GM12864 (cell line): ENCODE results near the gene IL11RA.
A peak's percentile ranks its signal among the peaks of the same experiment; 100 is the strongest.

Experiments used
- DNase-seq: peaks from one replicate; pipeline ENCODE4 v3.0.0-alpha.2; 2011; ENCODE audit warnings: low read depth
- H3K4me3 ChIP-seq: 2 replicates; pipeline ENCODE4 v1.5.1; 2011; ENCODE audit warnings: mild to moderate bottlenecking, low read depth, low read length, control low read depth
- CTCF ChIP-seq: IDR thresholded peaks from 2 replicates; pipeline ENCODE4 v1.5.1; 2011; ENCODE audit warnings: low read depth, mild to moderate bottlenecking, moderate library complexity, low read length, control low read depth, inconsistent platforms; ENCODE audit errors: missing control alignments

IL11RA gene

GRCh38 chr9:34647651-34648050 lies 4.3 kb upstream of the IL11RA start:
- TF ChIP-seq CTCF: no peak
- peak overlapping the region; percentile 81 for H3K4me3 ChIP-seq
- no peak for DNase-seq

- no peak overlapping the region for H3K4me3 ChIP-seq
- DNase-seq: no peak
- no peak for TF ChIP-seq CTCF
These were observed 3.3 kb upstream of the IL11RA start for GRCh38 chr9:34648673-34649072.

GRCh38 chr9:34650816-34651215 lies 1.2 kb upstream of the IL11RA start:
- no peak for DNase-seq
- H3K4me3 ChIP-seq: no peak overlapping the region
- TF ChIP-seq CTCF: no peak

GRCh38 chr9:34651321-34651720 lies 664 bp upstream of the IL11RA start:
- no peak for TF ChIP-seq CTCF

GRCh38 chr9:34652602-34653000 lies 616 bp downstream of the IL11RA start:
- no peak for TF ChIP-seq CTCF
- no peak overlapping the region for H3K4me3 ChIP-seq

More at GRCh38 chr9:34651321-34651720, 664 bp upstream of the IL11RA start:
- DNase-seq: no peak
- H3K4me3 ChIP-seq: no peak overlapping the region

GRCh38 chr9:34653151-34654072 lies 1.4 kb downstream of the IL11RA start:
- no peak overlapping the region for H3K4me3 ChIP-seq
- TF ChIP-seq CTCF: no peak
- no peak for DNase-seq

More at GRCh38 chr9:34652602-34653000, 616 bp downstream of the IL11RA start:
- DNase-seq: no peak
